ENCODE measurements around the gene JADE2.

JADE2 gene

GRCh38 chr5:134561871-134562296 lies 36.4 kb downstream of the JADE2 start:
- TF ChIP-seq CTCF (IDR thresholded peaks at IDR 0.05; ENCODE audit: insufficient read depth, low read depth, low read length, missing control alignments) = peak; percentile 23
- peak; percentile 31 for DNase-seq (ENCODE audit: low read depth)
- H3K4me3 ChIP-seq (ENCODE audit: low read depth, low read length) = no peak overlapping the region

GRCh38 chr5:134563221-134563620 lies 37.8 kb downstream of the JADE2 start:
- no peak for DNase-seq (ENCODE audit: low read depth)
- no peak for TF ChIP-seq CTCF (IDR thresholded peaks at IDR 0.05; ENCODE audit: insufficient read depth, low read depth, low read length, missing control alignments)
- H3K4me3 ChIP-seq (ENCODE audit: low read depth, low read length) = no peak overlapping the region

- DNase-seq (ENCODE audit: low read depth) = no peak
- TF ChIP-seq CTCF (IDR thresholded peaks at IDR 0.05; ENCODE audit: insufficient read depth, low read depth, low read length, missing control alignments) = no peak
- no peak overlapping the region for H3K4me3 ChIP-seq (ENCODE audit: low read depth, low read length)
Measured at GRCh38 chr5:134563962-134564361, 38.5 kb downstream of the JADE2 start.

- no peak for DNase-seq (ENCODE audit: low read depth)
- no peak overlapping the region for H3K4me3 ChIP-seq (ENCODE audit: low read depth, low read length)
- no peak for TF ChIP-seq CTCF (IDR thresholded peaks at IDR 0.05; ENCODE audit: insufficient read depth, low read depth, low read length, missing control alignments)
Measured at GRCh38 chr5:134564396-134564795, 38.9 kb downstream of the JADE2 start.

GRCh38 chr5:134565791-134566740 lies 40.6 kb downstream of the JADE2 start:
- no peak overlapping the region for H3K4me3 ChIP-seq (ENCODE audit: low read depth, low read length)
- DNase-seq (ENCODE audit: low read depth) = no peak
- TF ChIP-seq CTCF (IDR thresholded peaks at IDR 0.05; ENCODE audit: insufficient read depth, low read depth, low read length, missing control alignments) = no peak

- no peak for DNase-seq (ENCODE audit: low read depth)
- no peak overlapping the region for H3K4me3 ChIP-seq (ENCODE audit: low read depth, low read length)
- TF ChIP-seq CTCF (IDR thresholded peaks at IDR 0.05; ENCODE audit: insufficient read depth, low read depth, low read length, missing control alignments) = no peak
Measured at GRCh38 chr5:134566741-134567221, 41.3 kb downstream of the JADE2 start.

All from GM12865 (cell line).